GM18526 (cell line): ENCODE data around the gene POLA1.

Experiments used
- POLR2A ChIP-seq: IDR thresholded peaks from 3 replicates; pipeline ENCODE4 v1.6.1; 2011; ENCODE audit not compliant: insufficient read length; ENCODE audit errors: extremely low read depth

The POLA1 gene

GRCh38 chrX:25002661-25003020, 308.9 kb downstream of the POLA1 start:
- no peak for TF ChIP-seq POLR2A

DNA sequence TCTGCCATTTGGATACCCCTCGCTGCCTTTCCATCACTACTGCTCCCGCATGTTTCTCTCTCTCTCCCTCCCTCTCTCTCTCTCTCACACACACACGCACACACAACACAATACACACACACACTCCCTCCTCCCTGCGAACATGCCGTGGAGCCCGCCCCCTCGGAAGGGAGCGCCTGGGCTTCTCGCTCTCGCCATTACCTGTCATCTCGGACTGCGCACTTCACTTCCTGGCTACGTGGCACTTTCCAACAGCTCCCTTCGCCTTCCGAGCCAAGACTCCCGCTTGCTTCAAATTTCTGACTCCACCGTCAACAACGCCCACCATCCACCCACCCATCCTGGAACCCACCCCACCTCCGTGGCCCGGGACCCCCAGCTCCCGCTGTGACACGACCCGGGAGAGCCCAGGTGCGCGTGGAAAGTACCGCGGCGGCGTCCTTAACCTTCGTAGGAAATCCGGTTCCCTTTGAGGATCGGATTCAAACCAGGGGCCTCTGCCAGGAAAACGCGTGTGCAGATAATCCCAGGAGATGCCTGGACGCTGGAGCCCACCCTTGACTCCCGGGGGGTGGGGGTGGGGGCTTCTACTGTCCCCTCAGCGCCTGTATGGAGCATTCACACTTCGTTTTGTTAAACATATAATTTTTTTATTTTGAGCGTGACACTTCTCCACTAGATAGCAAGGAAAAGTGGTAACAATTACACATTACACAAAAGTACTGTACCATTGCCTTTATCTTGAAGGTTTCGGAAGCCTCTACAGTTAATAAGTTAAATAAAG, 309.5 kb downstream of the POLA1 start:
- TF ChIP-seq POLR2A: no peak

DNA sequence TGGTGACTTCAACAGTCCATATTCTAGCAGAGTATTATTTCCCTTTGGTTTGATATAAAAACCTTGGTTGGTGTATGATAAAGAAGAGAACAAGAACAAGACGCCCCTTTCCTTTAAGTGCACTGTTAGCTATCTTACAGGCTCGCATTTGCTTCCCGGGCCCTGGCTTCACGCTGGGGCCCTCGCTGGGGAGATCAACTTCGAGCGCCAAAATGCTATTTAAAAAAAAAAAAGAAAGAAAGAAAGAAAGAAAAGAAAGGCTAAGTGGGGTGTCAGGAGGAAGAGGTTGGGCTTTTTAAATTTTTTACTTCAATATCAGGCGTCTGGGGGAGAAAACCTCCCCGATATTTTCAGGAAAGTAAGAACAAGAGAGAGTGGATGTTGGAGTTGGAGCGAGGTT, 310.3 kb downstream of the POLA1 start:
- TF ChIP-seq POLR2A: no peak

DNA sequence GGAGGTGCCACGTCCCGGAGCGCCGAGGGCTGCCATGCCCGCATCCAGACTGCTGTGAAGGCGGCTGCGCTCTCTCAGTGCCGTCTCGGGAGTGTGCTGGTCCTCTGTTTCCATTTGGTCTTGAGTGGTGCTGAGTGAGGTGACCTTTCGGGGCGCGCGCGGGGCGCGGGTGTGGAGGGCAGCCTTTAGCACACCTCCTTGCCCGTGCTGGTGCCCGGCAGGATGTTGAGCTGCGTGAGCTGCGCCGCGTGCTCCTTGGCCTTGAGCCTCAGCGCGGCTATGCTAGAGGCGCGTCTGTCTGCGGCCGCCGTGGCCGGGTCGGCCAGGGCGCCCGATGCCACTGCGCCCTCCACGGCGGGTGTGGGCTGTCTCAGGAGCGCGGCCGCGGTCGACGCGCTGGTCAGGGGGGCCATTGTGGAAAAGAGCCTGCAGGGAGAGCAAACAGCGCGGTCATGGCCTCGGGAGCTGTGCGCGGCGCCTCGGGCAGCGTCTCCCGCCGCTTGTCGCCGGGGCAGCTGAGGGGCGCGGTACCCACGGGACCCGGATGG, 310.8 kb downstream of the POLA1 start:
- TF ChIP-seq POLR2A: no peak

DNA sequence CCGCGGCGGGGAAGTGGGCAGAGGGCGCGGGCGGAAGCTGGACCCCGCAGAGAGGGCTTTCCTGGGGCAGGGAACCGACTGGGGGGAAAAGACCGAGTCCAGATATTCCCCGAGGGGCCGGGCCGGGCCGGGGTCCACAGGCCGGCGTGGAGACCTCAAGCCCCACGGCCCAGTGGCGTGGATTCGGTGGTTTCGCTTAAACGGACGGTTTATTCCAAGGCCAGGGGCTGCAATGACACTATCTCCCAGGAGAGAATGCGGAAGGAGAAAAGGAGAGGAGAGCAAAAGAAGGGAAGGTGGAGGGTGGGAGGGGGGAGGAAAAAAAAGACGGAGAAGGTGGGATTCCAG, 311.3 kb downstream of the POLA1 start:
- no peak for TF ChIP-seq POLR2A

GRCh38 chrX:25005382-25006185, 311.9 kb downstream of the POLA1 start:
- TF ChIP-seq POLR2A: no peak

- TF ChIP-seq POLR2A: no peak
Observed at GRCh38 chrX:25006586-25007058, 312.9 kb downstream of the POLA1 start.

DNA sequence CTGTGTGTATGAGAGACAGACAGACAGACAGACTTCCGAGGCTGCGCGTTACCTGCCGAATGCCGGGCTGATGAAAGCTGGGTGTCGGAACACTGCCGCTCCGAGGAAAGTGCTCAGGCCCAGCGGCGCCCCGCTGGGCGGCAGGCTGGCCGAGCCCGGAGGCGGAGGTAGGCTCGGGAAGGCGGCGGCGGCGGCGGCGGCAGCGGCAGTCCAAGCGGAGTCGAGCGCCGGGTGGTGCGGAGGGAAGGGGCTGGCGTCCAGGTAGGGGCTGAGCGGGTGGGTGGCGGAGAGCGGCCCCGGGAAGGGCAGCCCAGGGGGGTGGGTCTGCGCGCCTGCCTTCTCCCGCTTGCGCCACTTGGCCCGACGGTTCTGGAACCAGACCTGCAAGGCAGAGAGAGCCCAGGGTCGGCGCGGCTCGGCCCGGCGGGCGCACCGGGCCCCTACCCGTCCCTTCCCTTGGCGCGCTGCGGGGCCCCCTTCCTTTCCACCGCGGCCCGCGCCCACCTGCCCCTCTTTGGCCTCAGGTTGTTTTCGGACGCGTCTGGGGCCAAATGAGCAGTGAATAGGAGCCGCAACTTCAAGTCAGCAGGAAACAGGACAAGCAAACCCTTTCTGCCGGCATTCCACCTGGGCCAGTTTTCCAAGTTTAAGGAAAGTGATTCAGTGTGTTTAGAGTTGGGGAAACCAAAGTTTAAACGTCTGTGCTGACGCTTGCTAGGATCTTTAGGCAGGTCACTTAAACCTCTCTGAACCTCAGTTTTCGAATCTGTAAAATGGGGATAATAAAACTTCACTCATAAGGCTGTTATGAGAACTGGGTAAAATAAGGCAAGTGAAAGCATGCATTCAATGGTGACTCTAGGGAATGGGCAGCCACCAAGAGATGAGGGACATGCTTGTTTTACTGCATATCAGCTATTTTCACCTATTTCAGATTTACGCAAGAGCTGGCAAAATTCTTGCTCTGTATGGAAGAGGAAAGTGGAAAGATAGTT, 313.6 kb downstream of the POLA1 start:
- no peak for TF ChIP-seq POLR2A

- TF ChIP-seq POLR2A: no peak
Observed at GRCh38 chrX:25009407-25009806, 315.7 kb downstream of the POLA1 start.

GRCh38 chrX:25010784-25011588, 317.3 kb downstream of the POLA1 start:
- TF ChIP-seq POLR2A: no peak

GRCh38 chrX:25011589-25012432, 318.1 kb downstream of the POLA1 start:
- TF ChIP-seq POLR2A: no peak

GRCh38 chrX:25012433-25012735, 318.7 kb downstream of the POLA1 start:
- no peak for TF ChIP-seq POLR2A

DNA sequence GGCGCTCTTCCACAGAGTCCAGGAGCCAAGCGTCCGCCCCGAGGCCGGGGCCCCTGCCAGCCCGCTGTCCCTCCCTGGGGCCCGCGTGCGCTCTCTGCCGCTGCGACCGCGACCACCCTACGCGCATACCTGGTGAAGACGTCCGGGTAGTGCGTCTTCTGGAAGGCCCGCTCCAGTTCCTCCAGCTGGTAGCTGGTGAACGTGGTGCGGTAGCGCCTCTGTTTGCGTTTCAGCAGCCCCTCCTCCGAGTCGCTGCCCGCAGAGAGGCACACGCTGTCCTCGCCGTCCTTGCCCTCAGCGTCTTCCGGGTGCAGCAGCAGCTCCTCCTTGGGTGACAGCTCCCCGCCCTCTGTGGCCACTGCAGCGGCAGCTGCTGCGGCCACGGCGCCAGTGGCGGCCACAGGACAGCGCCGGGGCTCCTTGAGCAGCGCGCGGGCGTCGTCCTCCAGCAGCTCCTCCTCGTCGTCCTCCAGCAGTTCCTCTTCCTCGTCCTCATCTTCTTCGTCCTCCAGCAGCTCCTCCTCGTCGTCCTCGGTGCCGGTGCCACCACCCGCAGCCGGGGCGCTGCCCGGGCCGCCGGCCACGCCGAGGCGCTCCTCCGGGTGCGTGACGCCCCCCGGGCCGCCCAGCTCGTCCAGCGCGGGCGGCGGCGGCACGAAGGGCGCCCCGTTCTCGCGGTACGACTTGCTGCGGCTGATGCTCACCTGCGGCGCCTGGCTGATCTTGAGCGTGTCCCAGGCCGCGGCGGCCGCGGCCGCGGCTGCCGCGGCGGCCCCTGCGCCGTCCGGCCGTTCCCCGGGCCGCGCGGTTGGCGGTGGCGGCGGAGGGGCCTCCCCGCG, 319.3 kb downstream of the POLA1 start:
- no peak for TF ChIP-seq POLR2A
